ACC112 (cell line): ENCODE data around the gene PFKFB1.

ENCODE experiments used
- H2AFZ ChIP-seq: fragments of 200-600 bp; sonication (generic); one replicate; pipeline ENCODE4 v1.6.0; 2017; ENCODE audit warnings: antibody characterized with exemption, low read length; ENCODE audit not compliant: unreplicated experiment
- H3K27ac ChIP-seq: fragments of 200-600 bp; sonication (generic); 2 replicates; pipeline ENCODE4 v1.5.1; 2014; ENCODE audit warnings: low read depth, mild to moderate bottlenecking, antibody characterized with exemption, low read length, moderate library complexity
- H3K27me3 ChIP-seq: fragments of 200-600 bp; sonication (generic); 2 replicates; pipeline ENCODE4 v1.6.1; 2014; ENCODE audit warnings: mild to moderate bottlenecking, antibody characterized with exemption, low read length, moderate library complexity, mixed read lengths; ENCODE audit not compliant: insufficient read depth
- H3K36me3 ChIP-seq: fragments of 200-600 bp; sonication (generic); 2 replicates; pipeline ENCODE4 v1.6.1; 2016; ENCODE audit warnings: mild to moderate bottlenecking, antibody characterized with exemption, low read length, moderate library complexity, mixed read lengths; ENCODE audit not compliant: insufficient read depth
- H3K4me1 ChIP-seq: fragments of 200-600 bp; sonication (generic); one replicate; pipeline ENCODE4 v1.6.1; 2016; ENCODE audit warnings: low read length, mixed read lengths; ENCODE audit not compliant: insufficient read depth, unreplicated experiment, control insufficient read depth
- H3K4me3 ChIP-seq: fragments of 200-600 bp; sonication (generic); 2 replicates; pipeline ENCODE4 v1.5.1; 2014; ENCODE audit warnings: mild to moderate bottlenecking, low read depth, low read length
- H3K79me2 ChIP-seq: fragments of 200-600 bp; sonication (generic); one replicate; pipeline ENCODE4 v1.6.0; 2016; ENCODE audit warnings: low read length; ENCODE audit not compliant: control insufficient read depth, unreplicated experiment, insufficient read depth

Gene PFKFB1

GRCh38 chrX:55011294-55011693 is 17.3 kb upstream of the PFKFB1 start:
- no peaks in the 10 kb centered on the region for H3K79me2 ChIP-seq
- H3K27ac ChIP-seq, result no peak overlapping the region
- H3K4me3 ChIP-seq, result no peak overlapping the region
- H3K4me1 ChIP-seq, result peaks cover 15% of the 10 kb centered on the region
- no peaks in the 10 kb centered on the region for H3K27me3 ChIP-seq
- H2AFZ ChIP-seq, result no peak overlapping the region
- H3K36me3 ChIP-seq, result no peaks in the 10 kb centered on the region

GRCh38 chrX:55008571-55009358 is 14.8 kb upstream of the PFKFB1 start:
- H3K36me3 ChIP-seq, result no peaks in the 10 kb centered on the region
- no peak overlapping the region for H3K4me3 ChIP-seq
- no peaks in the 10 kb centered on the region for H3K79me2 ChIP-seq
- H3K27ac ChIP-seq, result no peak overlapping the region; the same call in 1 of the 2 replicates
- H3K4me1 ChIP-seq, result peaks cover 15% of the 10 kb centered on the region
- H3K27me3 ChIP-seq, result no peaks in the 10 kb centered on the region
- no peak overlapping the region for H2AFZ ChIP-seq

- H3K4me3 ChIP-seq, result no peak overlapping the region
- peaks cover 15% of the 10 kb centered on the region for H3K4me1 ChIP-seq
- H3K27ac ChIP-seq, result no peak overlapping the region
Measured at GRCh38 chrX:55007656-55008055, 13.7 kb upstream of the PFKFB1 start.

GRCh38 chrX:55006827-55007621 is 13.0 kb upstream of the PFKFB1 start:
- Histone ChIP-seq H3K4me3 (no peak overlapping the region), H2AFZ (no peak overlapping the region), H3K36me3 (no peaks in the 10 kb centered on the region), H3K79me2 (no peaks in the 10 kb centered on the region), H3K27me3 (no peaks in the 10 kb centered on the region), H3K27ac (no peak overlapping the region), H3K4me1 (peaks cover 15% of the 10 kb centered on the region)

More at GRCh38 chrX:55007656-55008055, 13.7 kb upstream of the PFKFB1 start:
- Histone ChIP-seq H2AFZ (no peak overlapping the region), H3K36me3 (no peaks in the 10 kb centered on the region), H3K27me3 (no peaks in the 10 kb centered on the region), H3K79me2 (no peaks in the 10 kb centered on the region)

- Histone ChIP-seq H2AFZ (no peak overlapping the region), H3K27me3 (no peaks in the 10 kb centered on the region), H3K4me3 (no peak overlapping the region), H3K36me3 (no peaks in the 10 kb centered on the region), H3K27ac (no peak overlapping the region), H3K4me1 (peaks cover 17% of the 10 kb centered on the region), H3K79me2 (peaks cover 15% of the 10 kb centered on the region)
Measured at GRCh38 chrX:55005256-55005655, 11.3 kb upstream of the PFKFB1 start.

GRCh38 chrX:55004231-55004630 is 10.2 kb upstream of the PFKFB1 start:
- H3K4me3 ChIP-seq, result no peak overlapping the region
- H3K27me3 ChIP-seq, result no peaks in the 10 kb centered on the region
- peaks cover 17% of the 10 kb centered on the region for H3K4me1 ChIP-seq
- H2AFZ ChIP-seq, result no peak overlapping the region
- H3K36me3 ChIP-seq, result no peaks in the 10 kb centered on the region
- no peak overlapping the region for H3K27ac ChIP-seq
- H3K79me2 ChIP-seq, result peaks cover 15% of the 10 kb centered on the region

GRCh38 chrX:54999717-55000598 is 6.0 kb upstream of the PFKFB1 start, which contains the start of gene APEX2:
Gene APEX2 (plus strand): TSS chrX:55000363. CDS start chrX:55000423, 60 bp downstream.
- peak within 1 kb of the TSS; percentile 97 for H3K27ac ChIP-seq
- H3K4me3 ChIP-seq, result peak within 1 kb of the TSS; percentile 90
- no peaks in the 10 kb centered on the region for H3K27me3 ChIP-seq
- H3K4me1 ChIP-seq, result peaks cover 2% of the 10 kb centered on the region
- no peaks in the 10 kb centered on the region for H3K36me3 ChIP-seq
- peaks cover 15% of the 10 kb centered on the region for H3K79me2 ChIP-seq
- peak within 1 kb of the TSS; percentile 90 for H2AFZ ChIP-seq

- H3K36me3 ChIP-seq, result no peaks in the 10 kb centered on the region
- H3K27ac ChIP-seq, result no peak overlapping the region
- H3K4me3 ChIP-seq, result no peak overlapping the region
- H2AFZ ChIP-seq, result no peak overlapping the region
- H3K79me2 ChIP-seq, result peaks cover 4% of the 10 kb centered on the region
- no peaks in the 10 kb centered on the region for H3K27me3 ChIP-seq
- no peaks in the 10 kb centered on the region for H3K4me1 ChIP-seq
Measured at GRCh38 chrX:54995621-54996020, 1.6 kb upstream of the PFKFB1 start.

- Histone ChIP-seq H3K79me2 (no peaks in the 10 kb centered on the region), H3K4me1 (no peaks in the 10 kb centered on the region), H3K27me3 (no peaks in the 10 kb centered on the region), H3K36me3 (no peaks in the 10 kb centered on the region), H3K4me3 (no peak overlapping the region), H3K27ac (no peak overlapping the region), H2AFZ (no peak overlapping the region)
Measured at GRCh38 chrX:54994668-54995351, 822 bp upstream of the PFKFB1 start.
